Loucy (cell line): ENCODE results near the gene SEC14L3.

ENCODE experiments used
- CTCF ChIP-seq: fragments of 200-600 bp; sonication (generic); conservative IDR thresholded peaks from 2 replicates; pipeline ENCODE4 v1.5.1; 2014; ENCODE audit warnings: mild to moderate bottlenecking, antibody characterized with exemption, low read length
- EZH2phosphoT487 ChIP-seq: fragments of 200-600 bp; IDR thresholded peaks from 2 replicates; pipeline ENCODE4 v1.6.1; 2018; ENCODE audit warnings: antibody characterized with exemption, mild to moderate bottlenecking, moderate library complexity, borderline replicate concordance

GRCh38 chr22:30516731-30517130, 44.9 kb upstream of the SEC14L3 start:
- no peak for TF ChIP-seq CTCF
- TF ChIP-seq EZH2phosphoT487: no peak
